H1 (cell line): Measurements from ENCODE around the gene LTC4S. TPM values are rescaled to one million over a fixed set of nuclear protein-coding genes. Genes with fewer than 3 reads are reported as not detected.

Experiments
- CTCF ChIA-PET: fragments of 300-600 bp; sonication (Branson Sonifier 250); formaldehyde crosslinking; loops from one replicate; lab custom pipeline; 2021; ENCODE audit not compliant: partially characterized antibody; lab: Charles Lee
- POLR2A ChIA-PET: fragments of 300-600 bp; sonication (Branson Sonifier 250); formaldehyde crosslinking; loops from one replicate; lab custom pipeline; 2021; ENCODE audit warnings: inconsistent platforms; ENCODE audit not compliant: partially characterized antibody; lab: Charles Lee
- DNase-seq, 2 experiments: peaks; one replicate each; pipeline versions ENCODE4 v3.0.0 to v3.0.0-alpha.2; 2010 to 2022; ENCODE audit warnings: low spot score in 2 of 2, low read depth in 1 of 2, mixed read lengths in 1 of 2
- FAIRE-seq: peaks from 2 replicates; lab custom pipeline; 2011; peaks lifted over from hg19 to GRCh38; lab: Jason Lieb, UNC
- H2AFZ ChIP-seq: 2 replicates; pipeline ENCODE4 v1.8.1; 2012; ENCODE audit warnings: low read length, inconsistent platforms
- H2AK5ac ChIP-seq: 2 replicates; pipeline ENCODE4 v1.6.1; 2013; ENCODE audit warnings: low read depth, low read length
- H2BK120ac ChIP-seq: replicated peaks from 2 replicates; pipeline ENCODE3; 2013; ENCODE audit warnings: low read depth, low read length, inconsistent platforms
- H2BK12ac ChIP-seq: 2 replicates; pipeline ENCODE4 v1.6.1; 2013; ENCODE audit warnings: low read depth, low read length
- H2BK15ac ChIP-seq: 2 replicates; pipeline ENCODE4 v1.6.1; 2013; ENCODE audit warnings: low read length
- H2BK20ac ChIP-seq: 2 replicates; pipeline ENCODE4 v1.6.1; 2013; ENCODE audit warnings: low read length
- H2BK5ac ChIP-seq: 2 replicates; pipeline ENCODE4 v1.6.1; 2013; ENCODE audit warnings: low read depth, low read length
- H3K14ac ChIP-seq: 2 replicates; pipeline ENCODE4 v1.6.1; 2013; ENCODE audit warnings: inconsistent platforms; ENCODE audit not compliant: insufficient read length
- H3K18ac ChIP-seq: 2 replicates; pipeline ENCODE4 v1.6.1; 2013; ENCODE audit warnings: low read length; ENCODE audit errors: extremely low read depth
- H3K23ac ChIP-seq: 2 replicates; pipeline ENCODE4 v1.6.1; 2013; ENCODE audit warnings: inconsistent platforms; ENCODE audit not compliant: insufficient read length
- H3K23me2 ChIP-seq: 2 replicates; pipeline ENCODE4 v1.6.1; 2013; ENCODE audit warnings: low read depth, low read length
- H3K27ac ChIP-seq: 2 replicates; pipeline ENCODE4 v1.6.1; 2011; ENCODE audit warnings: low read depth, low read length, inconsistent platforms
- H3K27me3 ChIP-seq, 4 experiments: replicated peaks in 1 of 4; 1 replicate in 1 of 4; 2 replicates in 3 of 4; pipeline versions ENCODE4 v1.6.1 to v1.8.1; 2011 to 2013; ENCODE audit warnings: low read length in 3 of 4, mild to moderate bottlenecking in 3 of 4, inconsistent platforms in 2 of 4, mixed read lengths in 2 of 4, moderate library complexity in 1 of 4; ENCODE audit not compliant: control insufficient read depth in 3 of 4, insufficient read depth in 3 of 4; ENCODE audit errors: extremely low read depth in 1 of 4
- H3K36me3 ChIP-seq, 4 experiments: 2 replicates each; pipeline versions ENCODE4 v1.6.1 to v1.8.1; 2011 to 2013; ENCODE audit warnings: mild to moderate bottlenecking in 4 of 4, low read length in 3 of 4, moderate library complexity in 2 of 4, control low read depth in 1 of 4, inconsistent platforms in 1 of 4; ENCODE audit not compliant: insufficient read depth in 4 of 4, control insufficient read depth in 2 of 4
- H3K4ac ChIP-seq: replicated peaks from 2 replicates; pipeline ENCODE3; 2013; ENCODE audit warnings: low read length, low read depth, mixed read lengths, inconsistent platforms; ENCODE audit not compliant: insufficient read length
- H3K4me1 ChIP-seq, 4 experiments: replicated peaks in 1 of 4; 1 replicate in 1 of 4; 2 replicates in 3 of 4; pipeline versions ENCODE4 v1.6.1 to v1.8.1; 2011 to 2013; ENCODE audit warnings: low read length in 3 of 4, inconsistent platforms in 2 of 4, mixed read lengths in 1 of 4; ENCODE audit not compliant: insufficient read depth in 4 of 4, control insufficient read depth in 3 of 4
- H3K4me2 ChIP-seq, 2 experiments: 2 replicates each; pipeline versions ENCODE4 v1.6.1 to v1.8.1; 2011 to 2013; ENCODE audit warnings: low read depth in 2 of 2, low read length in 2 of 2, control low read depth in 1 of 2, inconsistent platforms in 1 of 2, mild to moderate bottlenecking in 1 of 2; ENCODE audit not compliant: insufficient read depth in 1 of 2
- H3K4me3 ChIP-seq, 4 experiments: fragments of 200-600, 300-600 bp in 1 of 4; sonication (generic), shearing (Covaris generic), sonication (Bioruptor Twin) in 1 of 4; 2 replicates each; pipeline versions ENCODE4 v1.5.1 to v1.8.1; 2011 to 2016; ENCODE audit warnings: low read length in 4 of 4, low read depth in 3 of 4, control low read depth in 2 of 4, inconsistent platforms in 2 of 4, mild to moderate bottlenecking in 2 of 4, mixed read lengths in 1 of 4, moderate library complexity in 1 of 4; ENCODE audit not compliant: insufficient read depth in 2 of 4; ENCODE audit errors: extremely low read depth in 1 of 4
- H3K56ac ChIP-seq: replicated peaks from 2 replicates; pipeline ENCODE3; 2013; ENCODE audit warnings: low read depth, mild to moderate bottlenecking, mixed read lengths, low read length, inconsistent platforms; ENCODE audit not compliant: insufficient read length
- H3K79me1 ChIP-seq: 2 replicates; pipeline ENCODE4 v1.6.1; 2013; ENCODE audit warnings: low read depth, low read length, control low read depth
- H3K79me2 ChIP-seq, 2 experiments: 2 replicates each; pipeline versions ENCODE4 v1.6.1 to v1.8.1; 2012 to 2013; ENCODE audit warnings: low read length in 2 of 2, mild to moderate bottlenecking in 2 of 2, inconsistent platforms in 1 of 2; ENCODE audit not compliant: insufficient read depth in 2 of 2, control insufficient read depth in 1 of 2
- H3K9ac ChIP-seq, 4 experiments: replicated peaks in 1 of 4; 1 replicate in 1 of 4; 2 replicates in 3 of 4; pipeline versions ENCODE4 v1.6.1 to v1.8.1; 2011 to 2013; ENCODE audit warnings: low read depth in 3 of 4, low read length in 3 of 4, control low read depth in 2 of 4, mild to moderate bottlenecking in 2 of 4, moderate library complexity in 2 of 4, inconsistent platforms in 1 of 4; ENCODE audit errors: extremely low read depth in 1 of 4
- H3K9me3 ChIP-seq, 2 experiments: 2 replicates each; pipeline versions ENCODE4 v1.6.1 to v1.8.1; 2012 to 2013; ENCODE audit warnings: mild to moderate bottlenecking in 2 of 2, moderate library complexity in 2 of 2, control low read depth in 1 of 2, inconsistent platforms in 1 of 2, low read depth in 1 of 2, low read length in 1 of 2, mixed read lengths in 1 of 2; ENCODE audit not compliant: insufficient read depth in 2 of 2
- H4K20me1 ChIP-seq, 2 experiments: replicated peaks in 1 of 2; 2 replicates each; pipeline versions ENCODE3 to v1.8.1; 2011 to 2013; ENCODE audit warnings: inconsistent platforms in 2 of 2, low read length in 2 of 2, mild to moderate bottlenecking in 1 of 2; ENCODE audit not compliant: insufficient read depth in 2 of 2, control insufficient read depth in 1 of 2
- H4K5ac ChIP-seq: 2 replicates; pipeline ENCODE4 v1.6.1; 2013; ENCODE audit warnings: low read length, low read depth, mixed read lengths, inconsistent platforms; ENCODE audit not compliant: insufficient read length
- H4K8ac ChIP-seq: 2 replicates; pipeline ENCODE4 v1.8.0; 2013; ENCODE audit warnings: mild to moderate bottlenecking, moderate library complexity, low read length, inconsistent platforms; ENCODE audit not compliant: insufficient read depth; ENCODE audit errors: extremely low read depth
- H4K91ac ChIP-seq: replicated peaks from 2 replicates; pipeline ENCODE3; 2013; ENCODE audit warnings: low read length, mixed read lengths, inconsistent platforms; ENCODE audit not compliant: insufficient read length
- ASH2L ChIP-seq: fragments of 200-600, 300-600 bp; sonication (generic); IDR thresholded peaks from one replicate; pipeline ENCODE4 v1.7.1; 2017; ENCODE audit warnings: low read length
- ATF3 ChIP-seq: IDR thresholded peaks from 2 replicates; pipeline ENCODE4 v1.6.1; 2011; ENCODE audit warnings: low read depth, mild to moderate bottlenecking, low read length; ENCODE audit not compliant: insufficient read depth
- CHD2 ChIP-seq: IDR thresholded peaks from 2 replicates; pipeline ENCODE4 v1.6.1; 2012; ENCODE audit warnings: low read length, improper control_type of control experiment
- GABPA ChIP-seq: IDR thresholded peaks from 2 replicates; pipeline ENCODE4 v1.6.1; 2011; ENCODE audit warnings: mild to moderate bottlenecking, low read length, moderate library complexity, borderline replicate concordance; ENCODE audit not compliant: insufficient read depth
- JUN ChIP-seq: IDR thresholded peaks from 2 replicates; pipeline ENCODE4 v1.6.1; 2011; ENCODE audit warnings: low read depth, mild to moderate bottlenecking, improper control_type of control experiment, low read length
- JUND ChIP-seq: IDR thresholded peaks from 2 replicates; pipeline ENCODE4 v1.6.1; 2011; ENCODE audit warnings: mild to moderate bottlenecking, improper control_type of control experiment, low read length
- KDM1A ChIP-seq: fragments of 200-600, 300-600 bp; sonication (generic); IDR thresholded peaks from 2 replicates; pipeline ENCODE4 v1.7.1; 2016; ENCODE audit warnings: mild to moderate bottlenecking, low read length, borderline replicate concordance
- MAX ChIP-seq: IDR thresholded peaks from 2 replicates; pipeline ENCODE4 v1.6.1; 2012; ENCODE audit warnings: inconsistent platforms
- NANOG ChIP-seq: IDR thresholded peaks from 2 replicates; pipeline ENCODE4 v1.6.1; 2011; ENCODE audit warnings: low read length, low read depth, mild to moderate bottlenecking, inconsistent platforms; ENCODE audit not compliant: insufficient read depth, poor library complexity, severe bottlenecking
- RNF2 ChIP-seq: fragments of 200-900, 300-1000 bp; sonication (generic); IDR thresholded peaks from 2 replicates; pipeline ENCODE4 v1.7.1; 2016; ENCODE audit warnings: borderline replicate concordance, low read depth, mild to moderate bottlenecking, antibody characterized with exemption, low read length; ENCODE audit not compliant: poor library complexity, severe bottlenecking; ENCODE audit errors: missing control alignments
- SIN3A ChIP-seq, 2 experiments: IDR thresholded peaks in 1 of 2; conservative IDR thresholded peaks in 1 of 2; 2 replicates each; pipeline ENCODE4 v1.6.1; 2011 to 2012; ENCODE audit warnings: low read length in 2 of 2, improper control_type of control experiment in 1 of 2, low read depth in 1 of 2, mild to moderate bottlenecking in 1 of 2
- YY1 ChIP-seq: IDR thresholded peaks from 2 replicates; pipeline ENCODE4 v1.6.1; 2011; ENCODE audit warnings: low read depth, mild to moderate bottlenecking, low read length
- ZNF274 ChIP-seq: IDR thresholded peaks from 2 replicates; pipeline ENCODE4 v1.7.0; 2012; ENCODE audit warnings: low read length, borderline replicate concordance; ENCODE audit errors: extremely low read depth
- WGBS, 2 experiments: shearing (Covaris generic) in 1 of 2; methylation state at CpG; one replicate each; pipeline versions ENCODE4 v1.1.6 to v1.1.7; 2013 to 2015; ENCODE audit warnings: low lambda C conversion rate in 2 of 2, mixed read lengths in 2 of 2, inconsistent platforms in 1 of 2, low coverage in 1 of 2, missing lambda C conversion rate in 1 of 2; ENCODE audit not compliant: insufficient replicate concordance in 2 of 2, insufficient coverage in 1 of 2, insufficient read length in 1 of 2; ENCODE audit errors: extremely low coverage in 1 of 2, missing lambda C conversion rate in 1 of 2; 5-methylcytosine and 5-hydroxymethylcytosine counted together
- polyA plus RNA-seq, 7 experiments: library from polyadenylated mRNA; depleted of rRNA in 3 of 7; stranded (reverse) in 5 of 7; unstranded in 2 of 7; fragments of >200 nt in 5 of 7; fragments of 200-250 nt in 2 of 7; gene quantifications; 1 replicate in 5 of 7; 2 replicates in 1 of 7; 4 replicates in 1 of 7; pipeline versions ENCODE4 v1.2.1 to v1.2.3, GENCODE V29; 2011 to 2013; ENCODE audit warnings: missing spikeins in 2 of 7, mixed read lengths in 2 of 7
- total RNA-seq: library from RNA; stranded (reverse); fragmentation: NEBNext Ultra II Directional; extraction: Animal tissue kit (Norgen Biotek cat#: 25700); gene quantifications from 2 replicates; pipeline ENCODE4 v1.2.1, GENCODE V29; 2021

LTC4S gene
- total and polyA plus RNA-seq, 2 of the 8 experiments (the other 6 are each of a cell fraction or from before 2014, with no cell fraction given), result 2.2 to 3.7 TPM

- Histone ChIP-seq H2AFZ (no peak overlapping the region), H3K27me3 (no peaks in the 10 kb centered on the region), H4K8ac (no peak overlapping the region), H3K4me1 (peaks cover 0 to 3% (median 1%) of the 10 kb centered on the region in 4 experiments; a peak in 4 of 7 replicates), H3K27ac (no peak overlapping the region), H3K9me3 (no peaks in the 10 kb centered on the region; a peak in 1 of 4 replicates), H3K23ac (no peak overlapping the region), H2BK15ac (no peak overlapping the region), H3K4me2 (no peak overlapping the region), H3K4me3 (no peak overlapping the region), H4K20me1 (peaks cover 8 to 10% of the 10 kb centered on the region in 2 experiments), H3K36me3 (peaks cover 31 to 76% (median 57%) of the 10 kb centered on the region in 4 experiments), H4K91ac (no peak overlapping the region), H3K4ac (no peak overlapping the region), H3K79me1 (no peaks in the 10 kb centered on the region; the same call in 1 of the 2 replicates), H2AK5ac (no peak overlapping the region), H3K23me2 (no peaks in the 10 kb centered on the region), H3K9ac (no peak overlapping the region), H3K79me2 (no peaks in the 10 kb centered on the region), H3K14ac (no peak overlapping the region), H3K18ac (no peak overlapping the region), H2BK5ac (no peak overlapping the region), H2BK20ac (no peak overlapping the region), H3K56ac (no peak overlapping the region), H4K5ac (no peak overlapping the region), H2BK120ac (no peak overlapping the region), H2BK12ac (no peak overlapping the region)
- 98% methylated on average over 3 of the region's 3 CpGs; no CpG with 5 or more reads in 1 of the 2 experiments for WGBS, 2 experiments
- ChIA-PET POLR2A (interaction anchor here (1.0 to 5.7 kb wide), 5 partner anchors 10 to 75 kb away, joined by 3 to 47 read pairs (median 6); no protein-coding TSS in a partner anchor), CTCF (interaction anchor here (0.8 to 1.7 kb wide), 2 partner anchors 32 to 495 kb away, joined by 3 read pairs; no protein-coding TSS in a partner anchor)
- FAIRE-seq (no peak), DNase-seq (no peak)
- TF ChIP-seq ATF3, result no peak
- TF ChIP-seq RNF2, result no peak
- no peak for TF ChIP-seq ASH2L
- TF ChIP-seq JUN, result no peak
- no peak for TF ChIP-seq YY1
- TF ChIP-seq MAX, result no peak
- no peak for TF ChIP-seq JUND
- no peak for TF ChIP-seq CHD2
- no peak for TF ChIP-seq GABPA
- no peak for TF ChIP-seq ZNF274
- TF ChIP-seq NANOG, result no peak
- no peak for TF ChIP-seq KDM1A
- TF ChIP-seq SIN3A (conservative IDR thresholded peaks at IDR 0.05 in 1 of 2, IDR thresholded peaks at IDR 0.05 in 1 of 2; ENCODE audit: low read depth in 1 of 2, low read length in 2 of 2), result no peak
Measured at GRCh38 chr5:179833709-179834070, 39.9 kb downstream of the LTC4S start.
